Smooth muscle cell (in vitro differentiated cells): ENCODE data around the gene LRRC45. TPM values are rescaled to one million over a fixed set of nuclear protein-coding genes. Genes with fewer than 3 reads are reported as not detected.

Experiments used
- DNase-seq: peaks from one replicate; lab custom pipeline; 2025; ENCODE audit not compliant: unreplicated experiment; lab: John Stamatoyannopoulos, UW
- H2AFZ ChIP-seq: fragments of 200-600 bp; sonication (generic); 2 replicates; pipeline ENCODE4 v1.6.0; 2016; ENCODE audit warnings: antibody characterized with exemption, low read depth, mild to moderate bottlenecking
- H3F3A ChIP-seq: fragments of 200-600 bp; sonication (generic); 2 replicates; pipeline ENCODE4 v1.6.0; 2017; ENCODE audit warnings: antibody characterized with exemption, low read depth
- H3K27ac ChIP-seq: fragments of 200-600 bp; sonication (generic); 2 replicates; pipeline ENCODE4 v1.5.1; 2016; ENCODE audit warnings: low read depth, mild to moderate bottlenecking
- H3K27me3 ChIP-seq: fragments of 200-600 bp; sonication (generic); 2 replicates; pipeline ENCODE4 v1.6.1; 2016; ENCODE audit warnings: low read depth, mild to moderate bottlenecking
- H3K36me3 ChIP-seq: fragments of 200-600 bp; sonication (generic); 2 replicates; pipeline ENCODE4 v1.5.1; 2016; ENCODE audit warnings: low read depth
- H3K4me1 ChIP-seq: fragments of 200-600 bp; sonication (generic); 2 replicates; pipeline ENCODE4 v1.5.1; 2016; ENCODE audit warnings: low read depth
- H3K4me2 ChIP-seq: fragments of 200-600 bp; sonication (generic); 2 replicates; pipeline ENCODE4 v1.6.0; 2016; ENCODE audit warnings: mild to moderate bottlenecking
- H3K4me3 ChIP-seq: fragments of 200-600 bp; sonication (generic); 2 replicates; pipeline ENCODE4 v1.5.1; 2016; ENCODE audit warnings: mild to moderate bottlenecking
- H3K79me2 ChIP-seq: fragments of 200-600 bp; sonication (generic); 2 replicates; pipeline ENCODE4 v1.6.0; 2016; ENCODE audit warnings: low read depth, mild to moderate bottlenecking
- H3K9ac ChIP-seq: fragments of 200-600 bp; sonication (generic); 2 replicates; pipeline ENCODE4 v1.6.0; 2016; ENCODE audit warnings: low read depth
- H3K9me3 ChIP-seq: fragments of 200-600 bp; sonication (generic); replicated peaks from 2 replicates; pipeline ENCODE4 v1.5.1; 2016; ENCODE audit warnings: low read depth
- H4K20me1 ChIP-seq: fragments of 200-600 bp; sonication (generic); 2 replicates; pipeline ENCODE4 v1.6.0; 2016; ENCODE audit warnings: low read depth
- CTCF ChIP-seq: fragments of 200-600 bp; sonication (generic); IDR thresholded peaks from 2 replicates; pipeline ENCODE4 v1.5.1; 2017; ENCODE audit warnings: borderline replicate concordance, mild to moderate bottlenecking, antibody characterized with exemption; ENCODE audit not compliant: insufficient read depth, poor library complexity, severe bottlenecking
- WGBS: methylation state at CpG from one replicate; pipeline ENCODE4 v1.1.7; 2016; ENCODE audit warnings: low lambda C conversion rate; 5-methylcytosine and 5-hydroxymethylcytosine counted together
- polyA plus RNA-seq: library from polyadenylated mRNA; unstranded; fragments of >200 nt; fragmentation: Nextera tagmentation; extraction: Ambion mirVana; gene quantifications from 2 replicates; pipeline ENCODE4 v1.2.1, GENCODE V29; 2016
- total RNA-seq: library from RNA; depleted of rRNA; stranded (reverse); fragments of >200 nt; gene quantifications from 2 replicates; pipeline ENCODE4 v1.2.3, GENCODE V29; 2014

LRRC45 gene
- total and polyA plus RNA-seq, 2 experiments from 2014 or later, result 9.6 to 13.5 TPM

GRCh38 chr17:82034371-82035011 is 11.4 kb downstream of the LRRC45 start:
- Histone ChIP-seq H3K27ac (no peak overlapping the region), H3K9ac (no peak overlapping the region), H3K9me3 (no peaks in the 10 kb centered on the region), H2AFZ (no peak overlapping the region), H4K20me1 (no peaks in the 10 kb centered on the region), H3K27me3 (no peaks in the 10 kb centered on the region), H3K4me1 (peaks cover 6% of the 10 kb centered on the region), H3K79me2 (no peaks in the 10 kb centered on the region), H3K4me3 (no peak overlapping the region), H3F3A (peaks cover 6% of the 10 kb centered on the region), H3K4me2 (no peak overlapping the region), H3K36me3 (no peaks in the 10 kb centered on the region)
- WGBS, result 86% methylated on average over 23 of the region's 23 CpGs
- DNase-seq, result no peak
- TF ChIP-seq CTCF, result no peak

- no peaks in the 10 kb centered on the region for H3K79me2 ChIP-seq
- H3K4me3 ChIP-seq, result no peak overlapping the region
- no peak overlapping the region for H2AFZ ChIP-seq
- no peak for DNase-seq
- H4K20me1 ChIP-seq, result no peaks in the 10 kb centered on the region
- peaks cover 6% of the 10 kb centered on the region for H3K4me1 ChIP-seq
- H3K36me3 ChIP-seq, result no peaks in the 10 kb centered on the region
- peaks cover 6% of the 10 kb centered on the region for H3F3A ChIP-seq
- H3K9me3 ChIP-seq, result no peaks in the 10 kb centered on the region
- no peak overlapping the region for H3K27ac ChIP-seq
- no peak overlapping the region for H3K9ac ChIP-seq
- H3K27me3 ChIP-seq, result no peaks in the 10 kb centered on the region
- no peak overlapping the region for H3K4me2 ChIP-seq
- no peak for TF ChIP-seq CTCF
- 86% methylated on average over 8 of the region's 8 CpGs for WGBS
These were observed 12.4 kb downstream of the LRRC45 start for GRCh38 chr17:82035488-82035887.

- H3K36me3 ChIP-seq, result no peaks in the 10 kb centered on the region
- 95% methylated on average over 14 of the region's 20 CpGs for WGBS
- H3K27me3 ChIP-seq, result no peaks in the 10 kb centered on the region
- no peak overlapping the region for H3K27ac ChIP-seq
- H3K9ac ChIP-seq, result no peak overlapping the region
- H3F3A ChIP-seq, result peaks cover 6% of the 10 kb centered on the region
- DNase-seq, result no peak
- no peaks in the 10 kb centered on the region for H3K9me3 ChIP-seq
- peak overlapping the region; percentile 94 for H3K4me2 ChIP-seq
- H3K79me2 ChIP-seq, result no peaks in the 10 kb centered on the region
- H3K4me3 ChIP-seq, result peak overlapping the region; percentile 60
- no peak overlapping the region for H2AFZ ChIP-seq
- H3K4me1 ChIP-seq, result peaks cover 6% of the 10 kb centered on the region
- H4K20me1 ChIP-seq, result no peaks in the 10 kb centered on the region
- no peak for TF ChIP-seq CTCF
These were observed 13.0 kb downstream of the LRRC45 start for GRCh38 chr17:82035956-82036633.

GRCh38 chr17:82036634-82037091 is 13.6 kb downstream of the LRRC45 start:
- Histone ChIP-seq H3F3A (peaks cover 6% of the 10 kb centered on the region), H2AFZ (peak overlapping the region; percentile 86), H3K4me3 (peak overlapping the region; percentile 60), H3K79me2 (no peaks in the 10 kb centered on the region), H3K27ac (peak overlapping the region; percentile 44), H3K4me2 (peak overlapping the region; percentile 94), H3K4me1 (peaks cover 6% of the 10 kb centered on the region), H3K9ac (peak overlapping the region; percentile 52), H3K36me3 (no peaks in the 10 kb centered on the region), H3K9me3 (no peaks in the 10 kb centered on the region), H3K27me3 (no peaks in the 10 kb centered on the region), H4K20me1 (no peaks in the 10 kb centered on the region)
- 54% methylated on average over 23 of the region's 23 CpGs for WGBS
- DNase-seq, result no peak
- TF ChIP-seq CTCF, result no peak
